Peyer's patch (tissue), 4 donors: ENCODE data around the gene FAM169A. TPM values are rescaled to one million over a fixed set of nuclear protein-coding genes. Genes with fewer than 3 reads are reported as not detected.
A peak's percentile ranks its signal among the peaks of the same experiment; 100 is the strongest.
"Not testable (repeated sequence)": the region's sequence is repeated elsewhere in the genome, so short reads cannot be mapped to it uniquely, and the experiment has no call there.

Source experiments
- DNase-seq, 3 donors: peaks; one replicate each; pipeline ENCODE4 v3.0.0-alpha.2; 2017 to 2019
- H3K27ac ChIP-seq, 4 donors: fragments of 200-600 bp; sonication (generic); one replicate each; pipeline ENCODE4 v1.5.1; 2016 to 2019
- H3K27me3 ChIP-seq, 2 donors: fragments of 200-600 bp; sonication (generic); one replicate each; pipeline ENCODE4 v1.5.1; 2019
- H3K36me3 ChIP-seq, 3 donors: fragments of 200-600 bp; sonication (generic); one replicate each; pipeline ENCODE4 v1.5.1; 2016 to 2019
- H3K4me1 ChIP-seq, 4 donors: fragments of 200-600 bp; sonication (generic); one replicate each; pipeline ENCODE4 v1.5.1; 2016 to 2019
- H3K4me3 ChIP-seq, 4 donors: fragments of 200-600 bp; sonication (generic); 1 replicate in 3 of 4; 2 replicates in 1 of 4; pipeline ENCODE4 v1.5.1; 2016 to 2019; ENCODE audit warnings: mild to moderate bottlenecking in 1 of 4
- H3K9me3 ChIP-seq, 4 donors: fragments of 200-600 bp; sonication (generic); one replicate each; pipeline ENCODE4 v1.5.1; 2016 to 2019; ENCODE audit warnings: mild to moderate bottlenecking in 1 of 4
- CTCF ChIP-seq, 6 experiments: fragments of 450-650 bp in 4 of 6; fragments of 200-600 bp in 2 of 6; sonication (generic) in 1 of 6; IDR thresholded peaks; one replicate each; pipeline ENCODE4 v1.5.1; 2017 to 2019; ENCODE audit warnings: antibody characterized with exemption in 6 of 6, mild to moderate bottlenecking in 3 of 6, moderate library complexity in 1 of 6
- POLR2A ChIP-seq, 2 donors: fragments of 450-650 bp; IDR thresholded peaks; one replicate each; pipeline ENCODE4 v1.5.1; 2017; ENCODE audit warnings: antibody characterized with exemption in 2 of 2, mild to moderate bottlenecking in 2 of 2, moderate library complexity in 2 of 2
- total RNA-seq, 4 donors: library from RNA; depleted of rRNA; stranded (reverse); fragments of >200 nt; gene quantifications; one replicate each; pipeline ENCODE4 v1.1.0, GENCODE V29; 2016

FAM169A gene
- total RNA-seq, 4 donors from 2014 or later, result 1.7 to 6.0 (median 2.9) TPM

- no peaks in the 10 kb centered on the region for H3K36me3 ChIP-seq
- TF ChIP-seq POLR2A (IDR thresholded peaks at IDR 0.05) (no peak), CTCF (IDR thresholded peaks at IDR 0.05) (no peak)
- H3K27me3 ChIP-seq, result no peaks in the 10 kb centered on the region
- no peak overlapping the region for H3K4me3 ChIP-seq
- DNase-seq, result no peak
- H3K9me3 ChIP-seq, result no peaks in the 10 kb centered on the region
- no peak overlapping the region for H3K27ac ChIP-seq
- H3K4me1 ChIP-seq, result no peaks in the 10 kb centered on the region
Observed at GRCh38 chr5:74798977-74799911, 66.9 kb downstream of the FAM169A start.

- not testable (repeated sequence) for H3K27ac ChIP-seq, H3K4me3 ChIP-seq, DNase-seq, H3K27me3 ChIP-seq, H3K9me3 ChIP-seq, H3K36me3 ChIP-seq, H3K4me1 ChIP-seq
Observed at GRCh38 chr5:74791669-74792068, 74.5 kb downstream of the FAM169A start.

- H3K4me3 ChIP-seq, result no peak overlapping the region
- TF ChIP-seq CTCF (IDR thresholded peaks at IDR 0.05) (no peak), POLR2A (IDR thresholded peaks at IDR 0.05) (no peak)
- H3K9me3 ChIP-seq, result no peaks in the 10 kb centered on the region
- H3K27me3 ChIP-seq, result no peaks in the 10 kb centered on the region
- no peaks in the 10 kb centered on the region for H3K4me1 ChIP-seq
- no peak for DNase-seq
- H3K27ac ChIP-seq, result no peak overlapping the region
- H3K36me3 ChIP-seq, result no peaks in the 10 kb centered on the region
Observed at GRCh38 chr5:74787424-74787823, 78.8 kb downstream of the FAM169A start.

- DNase-seq, result no peak
- Histone ChIP-seq H3K4me3 (no peak overlapping the region), H3K27ac (no peak overlapping the region), H3K36me3 (no peaks in the 10 kb centered on the region), H3K27me3 (no peaks in the 10 kb centered on the region), H3K9me3 (no peaks in the 10 kb centered on the region), H3K4me1 (no peaks in the 10 kb centered on the region)
- peak in 3 of 6 experiments; percentile 27 to 38 (median 32) for TF ChIP-seq CTCF (IDR thresholded peaks at IDR 0.05)
- no peak for TF ChIP-seq POLR2A (IDR thresholded peaks at IDR 0.05)
Observed at GRCh38 chr5:74786851-74787250, 79.3 kb downstream of the FAM169A start.

GRCh38 chr5:74778609-74779008 lies 87.6 kb downstream of the FAM169A start:
- no peak for TF ChIP-seq CTCF (IDR thresholded peaks at IDR 0.05)
- TF ChIP-seq POLR2A (IDR thresholded peaks at IDR 0.05), result no peak
- Histone ChIP-seq H3K4me1 (no peaks in the 10 kb centered on the region), H3K27ac (no peak overlapping the region), H3K36me3 (peaks cover 0 to 45% (median 0%) of the 10 kb centered on the region in 3 donors), H3K27me3 (no peaks in the 10 kb centered on the region), H3K4me3 (no peak overlapping the region), H3K9me3 (no peaks in the 10 kb centered on the region)
- DNase-seq, result no peak

- Histone ChIP-seq H3K27me3 (no peaks in the 10 kb centered on the region), H3K4me3 (no peak overlapping the region), H3K27ac (no peak overlapping the region), H3K9me3 (no peaks in the 10 kb centered on the region), H3K4me1 (peaks cover 0 to 8% (median 2%) of the 10 kb centered on the region in 4 donors), H3K36me3 (peaks cover 0 to 77% (median 2%) of the 10 kb centered on the region in 3 donors)
- no peak for DNase-seq
- TF ChIP-seq CTCF (IDR thresholded peaks at IDR 0.05), result no peak
- no peak for TF ChIP-seq POLR2A (IDR thresholded peaks at IDR 0.05)
Observed at GRCh38 chr5:74772359-74772758, 93.8 kb downstream of the FAM169A start.
